GM19328 (cell line): Measurements from ENCODE around the gene MFAP4.

Experiments
- ATAC-seq: cut with Tn5 transposase; IDR thresholded peaks from one replicate; pipeline ENCODE4 v1.9.1; 2021; ENCODE audit warnings: mild to moderate bottlenecking, moderate library complexity; ENCODE audit not compliant: unreplicated experiment

MFAP4 gene, protein sequence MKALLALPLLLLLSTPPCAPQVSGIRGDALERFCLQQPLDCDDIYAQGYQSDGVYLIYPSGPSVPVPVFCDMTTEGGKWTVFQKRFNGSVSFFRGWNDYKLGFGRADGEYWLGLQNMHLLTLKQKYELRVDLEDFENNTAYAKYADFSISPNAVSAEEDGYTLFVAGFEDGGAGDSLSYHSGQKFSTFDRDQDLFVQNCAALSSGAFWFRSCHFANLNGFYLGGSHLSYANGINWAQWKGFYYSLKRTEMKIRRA

DNA sequence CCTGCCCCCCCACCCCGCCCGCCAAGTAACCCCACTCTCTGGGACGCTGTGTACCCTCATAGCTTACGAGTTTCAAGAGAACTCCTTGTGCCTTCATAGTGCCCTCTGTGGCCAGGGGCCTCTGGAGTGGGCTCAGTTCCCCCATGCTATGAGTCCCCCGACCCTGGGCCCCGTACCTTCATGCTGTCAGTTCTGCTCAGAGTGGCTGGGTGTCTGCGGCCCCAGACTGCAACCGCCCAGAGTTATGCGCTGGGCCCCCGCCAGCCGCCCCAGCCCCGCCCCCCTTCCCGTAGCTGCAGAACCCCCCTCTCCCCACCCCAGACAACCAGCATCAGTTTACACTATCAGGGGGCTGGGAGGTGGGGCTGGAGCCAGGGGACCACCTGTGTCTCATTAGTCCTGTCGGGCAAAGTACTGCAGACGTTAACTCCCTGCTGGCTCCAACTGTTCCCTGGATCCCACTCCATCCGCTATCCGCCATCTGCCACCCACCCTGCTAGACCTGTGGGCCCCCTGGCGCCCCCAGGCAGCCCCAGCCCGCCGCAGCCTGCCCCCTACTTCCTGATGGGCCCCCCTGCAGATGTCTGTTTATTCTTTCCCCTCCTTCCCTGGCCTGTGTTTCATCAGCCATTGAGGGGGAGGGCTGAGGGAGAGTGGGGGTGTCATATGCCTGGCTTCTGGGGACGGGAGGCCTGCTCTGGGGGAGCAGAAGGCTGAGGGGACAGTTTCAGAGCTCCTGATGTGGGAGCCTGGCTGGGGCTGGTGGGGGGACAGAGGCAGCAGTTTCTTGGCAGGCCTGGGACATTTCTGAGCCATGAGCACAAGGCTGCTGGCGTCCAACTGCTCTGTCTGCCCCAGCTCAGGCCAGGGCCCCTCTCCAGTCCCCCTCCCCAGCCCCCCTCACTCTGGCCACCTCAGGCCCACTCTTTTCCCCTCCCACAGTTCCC is at the start of gene MFAP4:
Gene MFAP4 (minus strand): TSS at position 217 of the 947 bp plus-strand sequence. CDS start 35 bp downstream, at position 182.
- ATAC-seq, result no peak

- ATAC-seq, result no peak
These were observed 46.8 kb upstream of the MFAP4 start for GRCh38 chr17:19433727-19434340.

DNA sequence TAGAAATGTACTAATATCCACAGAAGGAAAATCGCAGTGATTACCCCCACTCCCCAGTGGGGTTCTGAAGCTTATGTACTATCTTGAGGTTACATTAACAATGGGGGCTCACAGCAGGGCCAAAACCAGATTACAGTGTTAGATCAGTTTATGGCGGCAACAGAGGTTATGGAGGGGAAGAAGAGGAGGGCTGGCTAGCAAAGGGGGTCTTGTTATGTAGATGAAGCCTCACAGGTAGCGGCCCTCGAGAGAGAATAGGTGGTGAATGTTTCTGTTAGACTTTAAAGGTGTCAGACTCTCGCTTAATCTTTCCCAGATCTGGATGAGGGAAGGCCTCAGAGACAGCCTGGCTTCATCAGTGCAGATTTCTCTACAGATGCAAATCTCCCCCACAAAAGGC is 46.3 kb upstream of the MFAP4 start:
- no peak for ATAC-seq

GRCh38 chr17:19431691-19432090 is 44.7 kb upstream of the MFAP4 start:
- no peak for ATAC-seq

DNA sequence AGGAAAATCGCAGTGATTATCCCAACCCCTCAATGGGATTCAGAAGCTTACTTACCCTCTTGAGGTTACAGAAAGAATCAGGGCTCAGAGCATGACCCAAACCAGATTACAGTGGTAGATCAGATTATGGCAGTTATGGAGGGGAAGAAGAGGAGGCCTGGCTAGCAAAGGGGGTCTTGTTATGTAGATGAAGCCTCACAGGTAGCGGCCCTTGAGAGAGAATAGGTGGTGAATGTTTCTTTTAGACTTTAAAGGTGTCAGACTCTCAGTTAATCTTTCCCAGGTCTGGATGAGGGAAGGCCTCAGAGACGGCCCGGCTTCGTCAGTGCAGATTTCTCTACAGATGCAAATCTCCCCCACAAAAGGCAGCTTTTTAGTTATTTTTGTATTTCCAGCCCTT is 39.6 kb upstream of the MFAP4 start:
- ATAC-seq, result no peak

DNA sequence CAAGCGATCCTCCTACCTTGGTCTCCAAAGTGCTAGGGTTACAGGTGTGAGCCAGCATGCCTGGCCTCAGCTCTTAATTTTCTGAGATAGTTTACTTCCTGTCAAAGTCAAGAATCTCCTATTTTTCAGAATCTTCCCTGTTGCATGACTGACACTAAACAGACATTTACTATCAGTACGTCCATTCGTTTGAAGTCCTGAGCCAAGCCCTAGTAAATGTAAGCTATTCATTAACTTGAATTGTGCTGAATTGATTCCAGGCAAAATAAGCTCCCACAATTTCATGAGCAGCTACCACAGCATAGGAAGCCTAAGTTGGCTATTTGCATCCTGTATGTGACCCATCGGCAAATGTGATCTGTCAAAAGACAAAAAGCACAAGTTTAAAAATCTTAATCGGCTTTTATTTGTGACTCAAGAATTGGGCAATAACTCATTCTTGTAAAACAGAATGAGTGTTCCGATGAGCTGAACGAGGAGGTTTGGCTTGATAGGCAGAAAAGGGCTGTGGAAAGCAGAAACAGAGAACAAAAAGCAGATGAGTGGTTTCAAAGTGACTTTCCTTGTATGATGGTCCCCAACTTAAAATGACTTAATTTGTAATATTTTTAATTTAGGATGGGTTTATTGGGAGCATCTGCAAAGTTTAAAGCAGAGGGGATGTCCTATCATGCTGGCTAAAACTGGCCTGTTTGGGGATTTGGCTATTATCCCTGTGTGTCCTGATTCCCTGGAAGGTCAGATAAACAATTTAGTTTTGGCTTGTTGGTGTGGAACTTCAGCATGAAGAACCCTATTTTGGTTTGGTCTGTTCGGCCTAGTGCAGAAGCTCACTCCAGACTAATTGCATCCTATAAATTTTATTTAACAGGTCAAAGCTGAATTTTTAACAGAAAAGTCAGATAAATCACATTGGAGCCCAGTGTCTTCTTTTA is 38.2 kb upstream of the MFAP4 start:
- no peak for ATAC-seq

DNA sequence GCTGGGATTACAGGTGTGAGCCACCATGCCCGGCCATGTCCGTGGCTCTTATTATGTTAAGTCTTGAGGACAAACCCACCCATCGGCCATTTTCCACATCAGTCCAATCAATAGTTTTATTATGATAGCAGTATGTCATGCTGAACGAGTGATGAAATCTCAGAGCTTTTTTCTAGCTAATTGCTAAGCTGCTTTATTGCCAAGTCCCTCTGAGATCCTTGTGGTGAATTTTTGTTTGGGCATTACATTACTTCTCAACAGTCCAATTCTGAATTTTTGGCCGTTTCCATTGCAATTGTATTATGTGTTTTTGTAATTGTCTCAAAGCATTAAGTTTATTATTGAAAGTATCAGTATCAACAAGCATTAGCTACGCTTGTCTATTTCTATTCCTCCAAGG is 34.9 kb upstream of the MFAP4 start:
- no peak for ATAC-seq

DNA sequence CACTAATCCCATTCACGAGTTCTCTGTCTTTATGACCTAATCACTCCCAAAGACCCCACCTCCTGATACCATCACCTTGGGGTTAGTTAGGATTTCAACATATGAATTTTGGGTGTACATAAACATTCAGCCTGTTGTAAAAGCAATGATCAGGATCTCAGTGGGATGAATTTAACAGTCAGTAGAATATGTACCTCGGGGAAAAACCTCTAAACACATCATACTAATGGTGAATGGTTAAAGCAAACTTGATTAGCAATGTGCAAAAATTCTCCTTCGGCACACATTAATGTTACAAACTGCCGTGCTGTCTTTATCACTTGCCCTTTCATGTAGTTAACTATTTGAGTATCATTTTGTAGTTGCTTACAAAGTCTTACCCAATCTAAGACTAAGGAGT is 34.2 kb upstream of the MFAP4 start:
- no peak for ATAC-seq

GRCh38 chr17:19418251-19418992 is 31.4 kb upstream of the MFAP4 start:
- ATAC-seq, result no peak

- ATAC-seq, result no peak
These were observed 30.6 kb upstream of the MFAP4 start for GRCh38 chr17:19417611-19418010.

DNA sequence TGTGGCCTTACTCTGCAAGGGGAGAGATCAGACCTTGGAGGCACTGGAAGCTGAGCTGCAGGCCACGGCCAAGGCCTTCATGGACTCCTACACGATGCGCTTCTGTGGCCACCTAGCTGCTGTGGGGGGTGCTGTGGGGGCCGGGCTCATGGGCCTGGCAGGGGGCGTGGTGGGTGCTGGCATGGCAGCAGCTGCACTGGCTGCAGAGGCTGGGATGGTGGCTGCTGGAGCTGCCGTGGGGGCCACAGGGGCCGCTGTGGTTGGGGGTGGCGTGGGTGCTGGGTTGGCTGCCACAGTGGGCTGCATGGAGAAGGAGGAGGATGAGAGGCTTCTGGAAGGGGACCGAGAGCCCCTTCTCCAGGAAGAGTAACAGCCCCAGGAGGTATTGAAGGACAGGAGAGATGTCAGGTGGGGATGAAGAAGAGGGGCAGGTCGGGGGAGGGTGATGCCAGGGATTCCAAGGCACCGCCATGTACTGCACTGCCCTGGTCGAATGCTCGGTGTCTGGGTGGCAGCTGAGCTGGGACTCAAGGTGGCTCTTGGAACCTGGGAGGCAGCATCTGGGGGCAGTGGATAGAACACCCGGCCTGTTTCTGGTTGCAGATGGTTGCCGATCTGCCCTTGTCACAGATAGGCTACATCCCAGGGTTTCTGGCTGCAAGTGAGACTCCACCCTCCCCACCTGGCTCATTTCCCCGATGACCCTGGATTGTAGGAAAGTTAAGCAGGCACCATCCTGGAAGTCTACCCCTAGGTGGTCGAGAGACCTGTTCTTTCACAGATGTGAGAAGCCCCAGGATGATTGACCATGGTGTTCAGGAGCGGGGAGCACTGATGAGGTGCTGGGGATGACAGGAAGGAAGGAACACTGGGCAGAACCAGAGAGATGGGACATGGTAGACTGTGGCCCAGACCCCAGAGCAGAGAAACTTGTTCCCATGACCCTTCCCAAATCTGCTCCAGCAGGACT is 29.1 kb upstream of the MFAP4 start:
- no peak for ATAC-seq

DNA sequence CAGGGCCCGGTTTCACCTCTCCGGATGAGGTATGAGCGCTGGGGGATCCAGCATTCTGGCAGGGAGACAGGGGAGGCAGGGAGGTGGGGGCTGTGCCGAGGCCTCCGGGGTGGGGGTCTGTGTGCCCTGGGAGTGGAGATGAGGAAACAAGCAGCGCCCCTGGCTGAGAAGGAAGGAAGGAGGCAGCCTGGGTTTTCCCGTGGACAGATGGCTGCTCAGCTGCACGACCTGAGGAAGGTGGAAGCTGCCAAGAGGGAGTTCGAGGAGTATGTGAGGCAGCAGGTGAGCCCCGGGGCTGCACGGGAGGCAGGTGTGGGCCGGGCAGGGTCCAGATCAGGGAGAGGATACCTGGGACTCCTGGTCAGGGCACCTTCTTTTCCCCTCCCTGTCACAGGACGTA is 28.3 kb upstream of the MFAP4 start:
- no peak for ATAC-seq

DNA sequence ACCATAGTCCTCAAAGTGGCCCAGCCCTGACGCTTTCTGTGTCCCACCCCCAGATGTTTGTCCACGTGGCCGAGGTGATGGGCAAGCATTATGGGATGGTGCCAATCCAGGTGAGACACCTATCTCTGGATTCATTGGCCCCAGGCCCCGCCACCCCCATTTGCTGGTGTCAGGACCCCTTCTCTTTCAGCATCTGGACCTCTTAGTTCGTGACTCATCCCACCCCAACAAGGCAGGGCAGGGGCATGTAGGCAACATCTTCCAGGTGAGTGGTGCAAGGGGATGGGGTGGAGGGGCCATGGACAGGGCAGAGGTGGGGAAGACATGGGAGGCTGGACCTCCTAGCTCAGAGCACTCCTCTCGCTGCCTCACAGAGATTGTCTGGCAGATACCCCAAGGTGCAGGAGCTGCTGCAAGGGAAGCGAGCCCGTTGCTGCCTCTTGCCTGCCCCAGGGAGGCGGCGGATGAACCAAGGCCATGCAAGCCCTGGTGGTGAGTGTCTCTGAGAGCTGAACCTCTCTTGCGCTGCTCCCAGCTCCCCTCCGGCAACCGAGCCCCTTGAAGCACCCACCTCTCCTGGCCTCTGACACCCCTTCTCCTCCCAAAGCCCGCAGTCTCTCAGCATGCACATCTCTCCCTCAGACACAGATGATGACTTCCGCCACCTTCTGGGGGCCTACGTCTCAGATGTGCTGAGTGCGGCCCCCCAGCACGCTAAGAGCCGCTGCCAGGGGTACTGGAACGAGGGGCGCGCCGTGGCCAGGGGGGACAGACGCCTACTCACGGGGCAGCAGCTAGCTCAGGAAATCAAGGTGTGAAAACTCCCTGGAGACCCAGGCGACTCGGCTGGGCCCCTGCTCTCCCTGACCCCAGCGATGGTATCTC is 27.6 kb upstream of the MFAP4 start:
- ATAC-seq, result no peak

GRCh38 chr17:19413761-19414160 is 26.8 kb upstream of the MFAP4 start:
- ATAC-seq, result no peak

- no peak for ATAC-seq
These were observed 26.0 kb upstream of the MFAP4 start for GRCh38 chr17:19412984-19413383.

- ATAC-seq, result no peak
These were observed 25.5 kb upstream of the MFAP4 start for GRCh38 chr17:19412510-19412909.

DNA sequence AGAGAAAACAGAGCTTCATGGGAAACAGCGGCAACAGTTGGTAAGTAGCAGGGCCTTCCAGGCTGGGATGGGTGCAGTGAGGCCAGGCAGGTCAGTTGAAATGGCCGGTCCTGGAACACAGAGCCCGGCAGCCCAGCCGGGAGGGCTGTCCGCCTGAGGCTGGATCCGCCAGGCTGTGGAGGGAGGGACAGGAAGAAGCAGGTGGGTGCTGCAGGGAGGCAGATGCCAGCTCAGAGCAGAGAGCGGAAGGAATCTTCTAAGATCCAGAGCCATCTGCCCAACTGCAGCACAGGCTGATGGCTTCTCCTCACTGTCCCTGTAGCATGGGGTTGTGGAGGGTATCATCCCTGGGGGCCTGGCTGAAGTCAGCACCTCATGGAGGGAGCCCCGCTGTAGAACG is 24.6 kb upstream of the MFAP4 start:
- ATAC-seq, result no peak
